DMS79 (cell line): ENCODE results near the gene NEURL1.
"Not testable (repeated sequence)": the region's sequence is repeated elsewhere in the genome, so short reads cannot be mapped to it uniquely, and the experiment has no call there.

Source experiments
- DNase-seq: peaks from one replicate; lab custom pipeline; 2025; lab: John Stamatoyannopoulos, UW

NEURL1 gene

GRCh38 chr10:103465411-103466179 is 27.9 kb upstream of the NEURL1 start:
- DNase-seq = no peak

- no peak for DNase-seq
Observed at GRCh38 chr10:103466734-103467133, 26.8 kb upstream of the NEURL1 start.

GRCh38 chr10:103467406-103467805 is 26.1 kb upstream of the NEURL1 start:
- DNase-seq = no peak

GRCh38 chr10:103469201-103469600 is 24.3 kb upstream of the NEURL1 start:
- no peak for DNase-seq

- DNase-seq = no peak
Observed at GRCh38 chr10:103470761-103471653, 22.5 kb upstream of the NEURL1 start.

GRCh38 chr10:103472005-103472404 is 21.5 kb upstream of the NEURL1 start:
- DNase-seq = no peak

- no peak for DNase-seq
Observed at GRCh38 chr10:103473261-103473671, 20.2 kb upstream of the NEURL1 start.

GRCh38 chr10:103474077-103474476 is 19.4 kb upstream of the NEURL1 start:
- DNase-seq = no peak

GRCh38 chr10:103475437-103475836 is 18.1 kb upstream of the NEURL1 start:
- no peak for DNase-seq

- DNase-seq = no peak
Observed at GRCh38 chr10:103476046-103476768, 17.3 kb upstream of the NEURL1 start.

- no peak for DNase-seq
Observed at GRCh38 chr10:103478671-103479070, 14.8 kb upstream of the NEURL1 start.

GRCh38 chr10:103479135-103479534 is 14.4 kb upstream of the NEURL1 start, which contains the start of gene CALHM3:
CALHM3 (minus strand) TSS chr10:103479240; CDS start chr10:103479032, 208 bp downstream.
- no peak for DNase-seq

GRCh38 chr10:103480521-103480920 is 13.0 kb upstream of the NEURL1 start:
- no peak for DNase-seq

- DNase-seq = no peak
Observed at GRCh38 chr10:103481974-103482531, 11.5 kb upstream of the NEURL1 start.

GRCh38 chr10:103486635-103487409 is 6.7 kb upstream of the NEURL1 start:
- not testable (repeated sequence) for DNase-seq

- no peak for DNase-seq
Observed at GRCh38 chr10:103487410-103487708, 6.1 kb upstream of the NEURL1 start.

- no peak for DNase-seq
Observed at GRCh38 chr10:103490986-103491314, 2.6 kb upstream of the NEURL1 start.

- no peak for DNase-seq
Observed at GRCh38 chr10:103491729-103492364, 1.7 kb upstream of the NEURL1 start.

GRCh38 chr10:103492655-103493261 is 747 bp upstream of the NEURL1 start:
- DNase-seq = no peak
